HG03565 (cell line): ENCODE data around the gene HYLS1.
"Not testable (repeated sequence)": the region's sequence is repeated elsewhere in the genome, so short reads cannot be mapped to it uniquely, and the experiment has no call there.

Source experiments
- ATAC-seq: cut with Tn5 transposase; IDR thresholded peaks from one replicate; pipeline ENCODE4 v1.9.1; 2021; ENCODE audit warnings: mild to moderate bottlenecking, moderate library complexity; ENCODE audit not compliant: unreplicated experiment

Gene HYLS1

DNA sequence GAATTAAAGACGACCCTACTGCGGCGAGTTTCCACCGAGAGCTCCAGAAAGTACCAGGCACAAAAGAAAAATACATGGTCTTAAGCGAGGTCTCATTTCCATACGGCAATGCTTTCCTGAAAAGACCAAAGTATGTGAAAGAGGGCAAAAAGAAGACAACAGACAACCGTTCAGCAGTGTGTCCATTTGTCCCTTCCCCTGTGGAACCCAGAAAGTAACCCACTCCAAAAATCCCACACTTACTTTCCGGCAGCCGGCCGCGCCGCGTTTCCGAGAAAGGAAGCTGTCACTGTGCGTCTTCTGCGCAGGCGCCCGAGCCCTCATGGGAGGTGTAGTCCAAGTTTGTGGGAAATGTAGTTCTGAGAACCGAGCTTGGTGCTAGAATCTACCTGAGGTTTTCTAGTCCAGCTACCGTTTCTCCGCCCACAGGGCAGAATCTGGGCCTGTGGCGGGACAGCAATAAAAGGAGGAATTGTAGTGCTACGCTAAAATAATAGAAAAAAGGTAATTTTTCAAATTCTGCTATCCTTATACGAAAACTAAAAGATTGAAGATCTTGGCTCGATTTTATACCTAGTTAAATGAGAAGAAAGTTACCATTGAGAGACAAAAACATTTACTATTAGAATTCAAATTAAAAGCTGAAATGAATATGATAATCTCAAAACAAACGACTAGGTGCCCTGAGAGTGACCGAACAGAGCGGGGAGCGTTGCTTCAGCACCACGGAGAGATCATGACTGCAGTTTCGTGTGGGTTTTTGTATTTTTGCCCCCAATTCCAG is 15.7 kb downstream of the HYLS1 start, which contains the start of gene PUS3:
TSS of gene PUS3 (minus strand) at position 280 of the 784 bp plus-strand sequence. CDS start 6,922 bp downstream, outside the sequence.
- peak; percentile 98 for ATAC-seq

DNA sequence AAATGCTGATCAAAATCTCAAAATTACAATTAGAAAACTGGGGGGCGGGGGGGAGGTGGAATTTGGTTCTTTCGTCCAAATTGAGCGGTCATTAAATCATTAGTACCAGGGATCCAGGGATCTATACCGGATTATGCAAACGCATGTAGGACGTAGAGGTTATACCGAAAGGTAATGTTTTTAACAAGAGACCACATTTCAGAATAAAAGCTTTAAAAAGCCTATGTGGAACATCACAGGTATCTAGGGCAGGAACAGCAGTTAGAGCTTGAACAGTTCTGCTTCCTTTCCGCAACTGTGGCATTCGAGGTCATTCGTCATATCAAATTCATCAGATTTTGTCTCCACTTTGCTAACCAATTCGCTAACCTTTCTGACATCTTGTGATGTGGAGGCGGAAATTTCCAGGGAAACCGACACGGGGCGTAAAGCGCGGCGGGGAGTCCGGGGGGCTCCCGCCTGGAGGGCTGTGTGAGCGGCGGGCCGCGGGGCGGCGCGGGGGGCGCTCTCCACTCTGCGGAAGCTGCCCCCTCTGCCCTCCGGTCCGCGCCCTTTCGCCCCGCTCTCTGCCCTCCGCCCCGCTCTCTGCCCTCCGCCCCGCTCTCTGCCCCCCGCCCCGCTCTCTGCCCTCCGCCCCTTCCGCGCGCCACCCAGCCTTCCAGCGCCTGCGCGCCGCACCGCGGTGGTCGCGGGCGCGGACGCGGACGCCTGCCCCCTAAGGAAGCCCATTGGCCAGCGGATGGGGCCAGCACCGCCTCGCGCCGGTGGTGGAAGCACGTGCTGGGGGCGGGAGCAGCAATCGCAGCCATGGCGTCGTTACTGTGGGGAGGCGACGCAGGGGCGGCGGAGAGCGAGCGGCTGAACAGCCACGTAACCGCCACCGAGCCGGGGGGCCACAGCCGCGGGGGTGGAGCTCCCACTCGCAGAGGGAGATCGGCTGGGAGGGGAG is 16.5 kb downstream of the HYLS1 start, which contains the start of gene DDX25:
TSS of gene DDX25 (plus strand) at position 798 of the 949 bp plus-strand sequence. CDS start at position 808, 10 bp downstream.
- ATAC-seq: no peak

DNA sequence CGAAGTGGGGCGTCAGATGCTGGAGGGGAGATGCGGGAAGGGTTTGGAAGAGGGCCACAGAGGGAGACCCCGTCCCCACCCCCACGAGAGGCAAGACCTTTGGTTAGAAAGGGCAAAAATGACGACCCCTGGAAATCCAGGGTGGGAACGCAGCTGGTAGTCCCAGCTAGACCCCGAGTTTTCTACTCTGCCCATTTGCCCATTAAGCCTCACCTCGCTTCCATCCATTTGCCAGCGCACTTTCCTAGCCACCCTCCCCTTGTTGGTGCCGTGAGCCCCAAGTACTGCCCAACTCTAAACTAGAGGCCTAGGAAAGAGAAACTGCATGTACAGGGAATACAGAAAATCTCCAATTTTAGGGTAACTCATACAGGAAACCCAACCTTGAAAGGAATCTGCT is 17.2 kb downstream of the HYLS1 start:
- ATAC-seq: no peak

DNA sequence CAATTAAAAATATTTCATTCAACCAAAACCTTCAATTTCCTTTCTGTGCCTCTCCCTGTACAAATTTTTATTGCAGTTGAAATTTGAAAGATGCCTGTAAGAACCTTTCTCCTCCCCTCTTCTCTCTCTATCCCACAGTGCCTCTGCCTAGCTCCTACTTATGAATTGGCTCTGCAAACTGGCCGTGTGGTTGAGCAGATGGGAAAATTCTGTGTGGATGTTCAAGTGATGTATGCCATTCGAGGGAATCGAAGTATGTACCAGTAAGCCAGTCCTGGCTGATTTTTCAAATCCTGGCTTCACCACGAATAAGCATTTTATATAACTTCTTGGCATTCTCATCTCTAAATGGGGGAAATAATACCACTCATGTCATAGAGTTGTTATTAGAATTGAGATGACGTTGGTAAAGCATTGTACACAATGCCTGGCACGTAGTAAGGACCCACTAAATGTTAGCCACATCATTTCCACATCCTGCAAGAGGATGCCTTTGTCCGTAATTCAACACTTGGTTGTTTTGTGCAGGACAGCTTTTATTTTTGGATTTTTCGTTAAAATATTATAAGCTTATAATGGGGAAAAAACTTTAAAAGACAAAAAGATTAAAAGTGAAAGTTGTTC is 22.9 kb downstream of the HYLS1 start:
- no peak for ATAC-seq

DNA sequence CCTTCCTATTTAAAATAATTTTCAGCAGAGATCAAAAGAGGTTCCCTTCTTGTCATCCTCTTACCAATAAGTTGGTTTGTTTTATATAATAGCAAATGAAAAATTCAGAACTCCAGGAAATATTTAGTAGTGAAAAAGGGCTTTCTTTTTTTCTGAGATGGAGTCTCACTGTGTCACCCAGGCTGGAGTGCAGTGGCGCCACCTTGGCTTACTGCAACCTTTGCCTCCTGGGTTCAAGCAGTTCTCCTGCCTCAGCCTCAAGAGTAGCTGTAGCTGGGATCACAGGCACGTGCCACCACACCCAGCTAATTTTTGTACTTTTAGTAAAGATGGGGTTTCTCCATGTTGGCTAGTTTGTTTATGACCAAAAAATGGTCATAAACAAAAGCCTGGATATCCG is 27.1 kb downstream of the HYLS1 start:
- ATAC-seq: not testable (repeated sequence)

DNA sequence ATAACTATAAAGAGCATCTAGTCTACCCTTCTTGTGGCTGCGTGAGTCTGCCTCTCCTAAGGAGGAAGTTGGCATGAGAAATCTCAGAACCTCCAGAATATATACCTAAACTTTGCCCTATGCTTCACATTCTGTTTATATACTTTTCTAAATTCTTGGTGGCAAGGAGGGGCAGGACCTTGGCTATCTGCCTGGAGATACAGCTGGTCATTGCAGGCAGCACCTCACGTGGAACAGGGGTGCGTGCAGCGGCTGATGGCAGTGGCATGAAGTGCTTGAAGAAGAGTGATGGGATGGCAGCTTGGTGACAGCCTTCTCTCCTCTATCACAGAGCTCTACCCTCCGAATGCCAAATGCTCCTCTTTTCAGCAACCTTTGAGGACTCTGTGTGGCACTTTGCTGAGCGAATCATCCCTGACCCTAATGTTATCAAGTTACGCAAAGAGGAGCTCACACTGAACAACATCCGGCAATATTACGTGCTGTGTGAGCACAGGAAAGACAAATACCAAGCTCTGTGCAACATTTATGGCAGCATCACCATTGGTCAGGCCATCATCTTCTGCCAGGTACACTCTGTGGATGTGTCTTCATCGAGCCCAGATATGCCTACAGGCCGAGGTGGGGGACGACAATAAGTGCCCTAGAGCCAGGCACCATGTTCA is 29.3 kb downstream of the HYLS1 start:
- no peak for ATAC-seq

DNA sequence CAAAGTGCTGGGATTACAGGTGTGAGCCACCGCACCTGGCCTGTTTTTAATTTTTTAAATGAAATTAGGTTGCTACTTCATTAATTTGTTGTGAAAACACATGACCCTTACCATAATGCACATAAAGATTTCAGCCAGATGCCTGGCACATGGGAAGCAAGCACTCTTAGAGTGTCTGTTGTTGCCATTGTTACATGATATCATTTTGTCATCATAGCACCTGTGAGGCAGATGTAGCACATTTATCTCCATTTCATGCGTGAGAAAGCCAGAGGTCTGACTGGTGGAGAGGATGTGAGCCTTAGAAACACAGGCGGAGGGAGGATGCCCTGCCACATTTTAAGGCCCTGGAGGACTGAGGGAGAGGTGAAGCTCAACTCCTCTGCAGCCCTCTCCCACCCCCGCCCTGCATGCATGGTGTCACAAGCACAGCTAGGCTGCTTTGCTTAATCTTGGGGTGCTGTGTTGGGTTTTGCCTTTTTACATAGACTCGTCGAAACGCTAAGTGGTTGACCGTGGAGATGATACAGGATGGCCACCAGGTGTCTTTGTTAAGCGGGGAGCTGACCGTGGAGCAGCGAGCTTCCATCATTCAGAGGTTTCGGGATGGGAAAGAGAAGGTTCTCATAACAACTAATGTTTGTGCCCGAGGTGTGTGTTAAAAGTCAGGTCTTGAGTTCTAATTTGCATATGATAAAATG is 30.8 kb downstream of the HYLS1 start:
- no peak for ATAC-seq

DNA sequence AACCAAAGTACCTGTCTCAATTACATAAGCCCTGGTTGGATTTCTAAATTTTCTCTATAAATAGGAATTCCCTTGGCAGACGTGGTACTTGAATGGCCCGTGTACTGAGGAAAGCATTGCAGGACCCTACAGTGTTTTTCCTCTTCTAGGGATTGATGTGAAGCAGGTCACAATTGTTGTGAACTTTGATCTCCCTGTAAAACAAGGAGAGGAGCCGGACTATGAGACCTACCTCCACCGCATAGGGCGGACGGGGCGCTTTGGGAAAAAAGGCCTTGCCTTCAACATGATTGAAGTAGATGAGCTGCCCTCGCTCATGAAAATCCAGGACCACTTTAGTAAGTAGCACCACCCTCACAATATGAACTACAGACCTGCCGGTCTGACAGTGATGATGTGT is 33.6 kb downstream of the HYLS1 start:
- no peak for ATAC-seq

DNA sequence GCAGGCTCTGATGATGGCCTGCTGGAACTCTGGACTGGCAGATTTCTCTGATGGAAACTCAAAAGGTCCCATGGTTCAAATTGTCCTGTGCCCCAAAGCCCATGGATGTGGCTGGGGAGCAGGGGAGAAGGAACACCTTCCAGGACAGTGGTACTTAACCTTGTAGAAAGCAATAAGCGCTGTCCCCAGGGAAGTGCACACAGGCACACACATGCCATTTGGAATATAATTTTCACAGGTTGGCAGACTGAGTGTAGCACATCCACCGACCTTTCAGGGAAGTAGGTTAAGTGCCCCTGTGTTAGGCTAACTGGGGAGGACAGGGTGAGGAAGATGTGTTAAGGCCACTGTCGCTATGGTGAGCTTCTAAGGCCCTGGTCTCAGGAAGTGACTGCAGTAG is 34.7 kb downstream of the HYLS1 start:
- ATAC-seq: no peak

DNA sequence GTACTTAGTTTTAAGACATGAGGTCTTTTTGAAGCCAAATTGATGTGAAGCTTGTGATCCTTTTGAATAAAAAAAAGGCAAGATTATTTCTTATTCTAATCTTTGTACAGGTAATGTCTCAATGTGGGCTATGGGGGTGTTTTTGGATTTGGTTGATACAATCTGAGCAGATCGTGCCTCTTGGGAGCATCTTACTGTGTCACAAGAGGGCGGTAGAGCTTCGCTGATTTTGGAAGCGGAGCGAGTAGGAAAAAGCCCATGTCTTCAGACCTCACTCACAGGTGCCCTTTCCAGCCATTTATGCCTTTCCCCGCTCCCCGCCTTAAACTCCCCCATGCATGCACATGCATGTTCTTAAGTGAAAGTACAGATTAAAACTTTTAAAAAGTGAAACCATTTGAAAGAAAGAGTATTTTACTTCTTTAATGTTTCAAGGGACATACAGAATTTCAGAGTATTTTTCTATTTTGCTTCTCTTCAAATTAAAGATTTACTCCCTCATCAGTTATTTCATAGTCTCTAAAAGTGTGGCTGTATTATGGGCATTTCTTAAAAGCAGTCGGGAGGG is 35.6 kb downstream of the HYLS1 start:
- ATAC-seq: peak; percentile 64

DNA sequence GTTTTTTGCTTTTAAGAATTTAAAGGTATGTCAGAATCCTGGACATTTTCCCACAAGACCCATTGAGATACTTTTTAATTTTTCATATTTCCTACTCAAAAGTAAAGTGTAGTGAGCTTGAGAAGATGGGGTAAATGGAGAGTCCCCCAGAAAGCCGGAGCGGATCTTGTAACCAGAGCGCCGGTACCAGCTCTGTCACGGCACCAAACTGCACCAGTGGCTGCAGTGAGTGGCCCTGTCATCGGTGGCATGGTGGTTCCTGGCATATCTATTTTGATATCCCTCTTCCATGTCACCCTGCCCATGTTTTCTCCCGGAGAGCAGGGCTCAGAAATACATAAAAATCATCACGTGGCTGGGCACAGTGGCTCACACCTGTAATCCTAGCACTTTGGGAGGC is 36.2 kb downstream of the HYLS1 start:
- ATAC-seq: no peak

DNA sequence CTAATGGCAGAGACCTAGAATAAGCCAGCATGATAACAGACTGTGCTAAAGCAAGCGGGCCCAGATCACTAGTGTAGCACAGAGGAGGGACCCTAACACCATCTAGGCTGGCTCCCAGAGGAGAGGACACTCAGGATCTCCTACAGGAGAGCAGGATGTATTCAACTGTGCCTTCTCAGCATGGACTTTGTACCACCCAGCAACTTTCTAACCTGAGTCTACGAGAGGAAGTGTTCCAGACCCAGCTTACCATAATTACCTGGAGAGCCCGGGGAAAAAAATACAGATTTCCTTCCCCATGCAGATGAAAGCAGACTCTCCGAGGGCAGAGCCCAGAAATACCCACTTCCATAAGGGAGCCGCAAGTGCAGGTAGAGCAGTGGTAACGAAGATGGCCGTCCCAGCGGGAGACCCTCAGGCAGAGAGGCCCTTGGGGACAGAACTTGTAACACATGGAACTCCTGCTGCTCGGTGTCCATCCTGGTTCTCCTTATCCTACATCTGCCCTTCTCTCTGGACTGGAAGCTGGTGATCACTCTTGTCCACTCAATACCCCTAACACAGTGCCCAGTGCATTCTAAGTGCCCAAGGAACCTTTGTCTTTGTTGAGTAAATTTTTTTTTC is 37.0 kb downstream of the HYLS1 start:
- ATAC-seq: no peak

DNA sequence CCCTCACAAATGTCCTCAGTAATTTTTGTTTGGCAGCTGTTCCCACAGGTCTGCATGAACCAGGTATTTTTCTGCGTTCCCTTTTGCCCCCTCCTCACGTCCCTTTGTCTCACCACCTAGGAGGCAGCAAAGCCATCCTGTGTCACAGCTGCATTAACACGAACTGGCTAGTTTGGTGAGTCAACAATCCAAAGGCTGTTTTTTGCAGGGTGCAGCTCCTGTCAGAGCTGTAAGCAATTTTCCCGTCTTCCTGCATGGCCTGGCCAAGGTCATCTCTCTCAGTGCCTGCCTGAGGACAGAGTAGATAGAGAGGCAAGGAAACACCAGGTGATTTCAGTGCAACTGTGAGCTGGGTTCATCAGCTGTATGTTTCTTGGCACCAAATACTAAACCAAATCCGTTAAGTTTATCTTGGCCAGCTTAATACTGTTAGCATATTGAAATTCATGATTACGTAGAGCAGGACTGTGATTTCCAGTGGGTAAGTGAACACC is 37.8 kb downstream of the HYLS1 start:
- no peak for ATAC-seq

DNA sequence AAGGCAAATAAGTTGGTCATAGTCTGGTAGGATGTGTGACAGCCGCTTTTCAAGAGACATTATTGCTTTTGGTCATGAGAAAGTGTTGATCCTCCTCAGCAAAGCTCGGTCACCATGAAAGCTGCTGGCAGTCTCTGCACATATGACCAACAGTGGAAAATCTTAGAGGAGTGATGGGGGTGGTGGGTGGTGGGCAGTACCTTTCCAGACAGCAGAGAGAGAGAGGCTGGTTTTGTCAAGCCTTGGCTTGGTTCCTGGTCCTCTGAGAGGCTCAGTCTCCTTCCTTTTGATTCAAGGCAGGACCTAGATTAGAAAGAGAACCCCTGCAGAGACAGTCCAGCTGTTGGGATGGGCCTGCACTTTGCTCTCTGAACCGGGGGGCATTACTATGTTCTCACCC is 38.3 kb downstream of the HYLS1 start:
- no peak for ATAC-seq

DNA sequence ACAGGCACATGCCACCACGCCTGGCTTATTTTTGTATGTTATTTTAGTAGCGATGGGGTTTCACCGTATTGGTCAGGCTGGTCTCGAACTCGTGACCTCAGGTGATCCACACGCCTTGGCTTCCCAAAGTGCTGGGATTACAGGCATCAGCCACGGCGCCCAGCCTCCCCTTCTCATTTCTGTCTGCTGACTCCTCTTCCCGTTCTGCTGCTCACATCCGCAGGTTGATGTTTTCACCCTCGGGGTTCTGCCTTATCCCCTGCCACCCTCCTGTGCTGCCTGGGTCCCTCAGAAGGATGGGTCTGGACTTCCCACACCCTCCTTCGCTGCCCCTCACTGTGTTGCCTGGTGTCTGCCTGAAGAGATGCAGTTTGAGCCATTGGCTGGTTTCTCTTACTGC is 39.2 kb downstream of the HYLS1 start:
- ATAC-seq: no peak

DNA sequence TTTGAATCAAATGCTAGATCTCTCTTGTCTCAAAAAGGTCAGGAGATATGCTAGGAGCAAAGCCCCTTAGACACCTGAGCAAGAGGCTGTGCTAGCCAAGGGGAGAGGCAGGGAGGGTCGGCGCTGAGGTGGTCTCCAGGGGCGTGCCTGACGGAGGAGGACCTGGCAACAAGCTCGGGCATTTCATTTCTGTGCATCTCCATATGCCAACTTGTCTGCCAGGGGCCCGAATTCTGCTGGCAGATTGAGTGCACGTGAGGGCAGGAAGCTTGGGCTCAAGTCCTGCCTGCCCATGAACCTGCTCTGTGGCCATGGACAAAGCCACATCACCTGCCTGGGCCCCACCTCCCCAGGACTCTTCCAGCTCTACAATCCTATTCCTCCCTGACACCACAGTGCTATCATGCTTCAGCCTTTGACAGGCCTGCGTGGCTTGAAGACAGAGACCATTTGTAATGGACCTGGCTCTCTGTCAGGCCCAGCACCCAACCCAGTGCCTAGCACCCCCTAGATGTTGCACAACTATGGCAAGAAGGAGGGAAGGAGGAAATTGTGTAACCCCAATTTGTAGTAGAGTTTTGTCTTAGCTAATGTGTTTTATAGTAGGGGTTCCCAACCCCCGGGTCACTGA is 42.1 kb downstream of the HYLS1 start:
- ATAC-seq: no peak

DNA sequence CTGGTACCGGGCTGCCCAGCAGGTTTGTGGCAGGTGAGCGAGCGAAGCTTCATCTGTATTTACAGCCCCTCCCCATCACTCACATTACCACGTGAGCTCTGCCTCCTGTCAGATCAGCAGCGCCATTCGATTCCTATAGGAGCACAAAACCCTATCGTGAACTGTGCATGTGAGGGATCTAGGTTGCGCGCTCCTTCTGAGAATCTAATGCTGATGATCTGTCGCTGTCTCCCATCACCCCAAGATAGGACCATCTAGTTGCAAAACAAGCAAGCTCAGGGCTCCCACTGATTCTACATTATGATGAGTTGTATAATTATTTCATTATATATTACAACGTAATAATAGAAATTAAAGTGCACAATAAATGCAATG is 42.6 kb downstream of the HYLS1 start:
- no peak for ATAC-seq

DNA sequence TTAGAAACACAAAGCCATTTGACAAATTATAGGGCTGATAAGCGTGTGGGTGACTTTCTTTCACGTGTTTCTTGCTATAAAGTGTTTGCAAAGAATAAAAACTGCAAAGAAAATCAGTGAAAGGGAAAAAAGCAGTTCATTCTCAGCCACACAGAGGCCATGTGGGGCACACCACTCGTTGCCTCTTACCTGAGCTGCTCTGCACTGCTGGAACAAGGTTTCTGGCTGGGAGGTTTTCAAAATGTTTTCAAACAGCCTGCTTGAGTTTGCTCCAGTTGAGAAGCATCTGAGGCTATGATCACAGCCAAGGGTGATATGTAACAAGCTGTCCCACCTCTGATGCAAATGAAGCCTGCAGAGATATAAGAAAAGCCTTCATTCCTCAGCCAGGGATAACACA is 43.6 kb downstream of the HYLS1 start:
- no peak for ATAC-seq

DNA sequence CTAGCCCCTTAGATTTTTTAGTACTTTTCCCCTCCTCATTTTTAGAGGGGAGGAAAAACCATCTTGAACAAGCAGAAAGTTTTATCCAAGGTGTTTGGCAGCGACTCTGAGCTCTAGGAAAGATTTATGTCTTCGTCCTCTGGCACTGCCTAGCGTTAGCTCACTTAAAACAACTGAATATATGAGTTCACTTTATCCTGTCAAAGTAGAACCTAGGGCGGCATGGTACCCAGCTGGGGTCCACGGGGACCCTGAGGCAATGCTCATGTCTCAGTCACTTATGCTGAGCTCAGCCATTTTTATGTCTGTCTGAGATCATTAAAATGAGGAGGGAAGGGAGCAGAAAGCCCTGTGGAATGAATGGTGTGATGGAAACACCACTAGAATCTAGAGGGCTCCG is 44.2 kb downstream of the HYLS1 start:
- ATAC-seq: no peak
